Fibroblast of pulmonary artery (primary cell): Measurements from ENCODE around the gene IL10.

Experiments used
- DNase-seq: peaks from one replicate; pipeline ENCODE4 v3.0.0-alpha.2; 2010; ENCODE audit warnings: low read depth
- H3K4me3 ChIP-seq: replicated peaks from 2 replicates; pipeline ENCODE4 v1.5.1; 2011; ENCODE audit warnings: low read depth, mild to moderate bottlenecking, control low read depth, low read length, moderate library complexity
- CTCF ChIP-seq: IDR thresholded peaks from 2 replicates; pipeline ENCODE4 v1.5.1; 2011; ENCODE audit warnings: mild to moderate bottlenecking, control low read depth, low read length, inconsistent platforms; ENCODE audit errors: missing control alignments

The IL10 gene

GRCh38 chr1:206742719-206743383, 29.4 kb downstream of the IL10 start:
- DNase-seq = no peak
- TF ChIP-seq CTCF = no peak
- no peak overlapping the region for H3K4me3 ChIP-seq

GRCh38 chr1:206741142-206741701, 31.1 kb downstream of the IL10 start:
- DNase-seq = no peak
- no peak for TF ChIP-seq CTCF
- H3K4me3 ChIP-seq = no peak overlapping the region

GRCh38 chr1:206739411-206740076, 32.8 kb downstream of the IL10 start:
- DNase-seq = no peak
- H3K4me3 ChIP-seq = no peak overlapping the region
- no peak for TF ChIP-seq CTCF

GRCh38 chr1:206738370-206739366, 33.6 kb downstream of the IL10 start:
- DNase-seq = peak; percentile 42
- peak; percentile 55 for TF ChIP-seq CTCF
- H3K4me3 ChIP-seq = no peak overlapping the region

GRCh38 chr1:206737729-206738201, 34.5 kb downstream of the IL10 start:
- H3K4me3 ChIP-seq = no peak overlapping the region
- no peak for TF ChIP-seq CTCF
- no peak for DNase-seq

GRCh38 chr1:206736878-206737728, 35.2 kb downstream of the IL10 start:
- no peak for TF ChIP-seq CTCF
- no peak for DNase-seq

More at GRCh38 chr1:206736878-206737728, 35.2 kb downstream of the IL10 start:
- H3K4me3 ChIP-seq = no peak overlapping the region
